NCI-H524 (cell line): Measurements from ENCODE around the gene SETMAR.
"Not testable (repeated sequence)": the region's sequence is repeated elsewhere in the genome, so short reads cannot be mapped to it uniquely, and the experiment has no call there.

Experiments
- DNase-seq, 2 experiments: peaks; one replicate each; lab custom pipeline; 2025; lab: John Stamatoyannopoulos, UW

The SETMAR gene

DNA sequence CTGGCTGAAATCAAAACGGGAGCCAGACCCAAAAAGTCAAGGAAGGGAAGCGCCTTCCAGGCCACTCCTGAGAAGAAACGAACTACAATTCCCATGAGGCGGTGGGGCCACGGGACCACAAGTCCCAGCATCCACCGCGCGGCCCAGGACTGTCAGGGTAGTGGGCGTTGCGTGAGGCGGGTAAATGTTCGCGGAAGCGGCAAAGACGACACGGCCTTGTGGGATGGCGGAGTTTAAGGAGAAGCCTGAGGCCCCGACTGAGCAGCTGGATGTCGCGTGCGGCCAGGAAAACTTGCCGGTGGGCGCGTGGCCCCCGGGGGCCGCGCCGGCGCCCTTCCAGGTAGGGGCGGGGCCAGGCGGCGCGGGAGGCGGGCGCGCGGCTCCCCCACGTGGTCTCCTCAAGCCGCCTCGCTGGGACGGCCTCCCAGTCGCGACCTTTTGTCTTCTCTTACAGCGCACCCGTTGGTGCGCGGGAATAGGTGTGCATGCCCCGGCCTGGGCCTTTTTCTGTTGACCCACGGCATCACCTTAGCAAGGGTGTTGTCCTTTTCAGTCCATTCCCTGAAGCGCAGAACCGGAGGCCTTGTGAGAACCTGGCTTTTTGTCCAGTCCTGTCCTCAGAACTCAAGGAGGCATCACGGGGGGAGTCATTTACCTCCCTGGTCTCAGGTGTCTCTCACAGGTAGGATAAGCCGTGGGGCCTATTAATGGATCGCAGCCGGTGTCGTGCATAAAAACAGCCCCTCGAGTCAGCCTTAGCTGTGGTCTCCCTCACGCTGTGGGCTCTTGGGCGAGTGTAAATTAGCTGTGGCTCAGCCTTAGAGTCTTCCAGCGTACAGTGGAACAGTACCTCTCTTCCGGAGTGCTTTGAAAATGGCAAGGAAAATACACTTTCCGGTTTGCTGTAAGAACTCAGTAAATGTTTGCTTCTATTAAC, at the start of gene SETMAR:
TSS of gene SETMAR (plus strand) at position 183 of the 937 bp plus-strand sequence. CDS start at position 185, 2 bp downstream.
- peak; percentile 81 to 86 for DNase-seq

- DNase-seq = peak; percentile 74 to 94
Observed at GRCh38 chr3:4261406-4261805, 41.8 kb upstream of the SETMAR start.

DNA sequence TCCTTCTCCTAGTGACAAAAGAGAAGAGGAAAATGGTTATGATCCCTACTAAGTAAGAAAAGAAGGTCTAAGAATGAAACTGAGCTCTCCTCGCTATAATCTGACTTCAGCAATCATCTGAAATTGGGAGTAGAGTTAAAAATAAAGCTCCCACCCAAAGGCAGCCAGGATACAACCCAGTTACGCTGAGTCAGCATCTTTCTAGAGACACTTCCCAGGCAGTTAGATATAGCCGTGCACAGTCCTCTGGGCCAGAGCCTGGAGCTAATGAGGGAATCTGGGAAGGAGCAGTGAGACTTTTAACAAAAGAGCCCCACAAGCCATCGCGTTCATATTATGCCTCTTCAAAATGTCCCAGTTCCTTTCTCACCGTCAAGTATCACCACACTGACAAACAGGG, 39.1 kb upstream of the SETMAR start:
- DNase-seq = no peak

- no peak for DNase-seq
Observed at GRCh38 chr3:4270720-4271119, 32.4 kb upstream of the SETMAR start.

GRCh38 chr3:4271834-4272233, 31.3 kb upstream of the SETMAR start:
- peak; percentile 10 to 67 for DNase-seq

- DNase-seq = no peak
Observed at GRCh38 chr3:4279516-4280105, 23.6 kb upstream of the SETMAR start.

- no peak for DNase-seq
Observed at GRCh38 chr3:4281991-4282390, 21.2 kb upstream of the SETMAR start.

GRCh38 chr3:4284865-4285264, 18.3 kb upstream of the SETMAR start:
- no peak for DNase-seq

GRCh38 chr3:4289044-4289443, 14.1 kb upstream of the SETMAR start:
- DNase-seq = no peak

DNA sequence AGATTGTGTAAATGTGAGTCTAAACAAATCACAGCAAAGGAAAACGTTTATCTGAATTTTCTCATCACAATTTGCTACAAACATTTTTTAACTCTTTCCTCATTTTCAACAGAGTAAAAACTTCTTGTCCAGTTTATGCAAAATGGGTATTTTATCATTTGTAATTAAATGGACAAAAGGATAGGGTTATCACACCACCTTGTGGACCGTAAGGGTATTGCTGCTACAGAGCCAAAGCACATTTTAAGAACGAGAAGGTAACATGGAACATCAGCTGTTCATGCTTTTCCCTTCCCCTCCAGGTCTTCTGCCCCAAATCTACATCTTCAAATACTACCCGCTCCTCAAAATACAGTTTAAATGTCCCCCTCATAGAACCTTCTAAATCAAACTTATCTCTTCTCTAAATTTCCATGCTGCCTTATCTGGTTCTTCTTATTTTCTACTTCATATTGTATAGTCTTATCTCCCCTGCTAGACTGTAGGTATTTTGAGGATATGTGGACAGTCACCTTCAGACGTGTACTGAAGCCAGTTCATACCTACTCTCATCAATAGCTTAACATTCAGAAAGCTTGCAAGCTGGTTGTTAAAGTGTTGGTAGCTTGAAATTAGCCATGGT, 12.8 kb upstream of the SETMAR start:
- DNase-seq = peak; percentile 7 to 50

- DNase-seq = peak; percentile 52 to 87
Observed at GRCh38 chr3:4292301-4292700, 10.9 kb upstream of the SETMAR start.

- DNase-seq = no peak
Observed at GRCh38 chr3:4294616-4295327, 8.4 kb upstream of the SETMAR start.

GRCh38 chr3:4296454-4296853, 6.7 kb upstream of the SETMAR start:
- DNase-seq = not testable (repeated sequence)

GRCh38 chr3:4297486-4297885, 5.7 kb upstream of the SETMAR start:
- DNase-seq = no peak

- DNase-seq = no peak
Observed at GRCh38 chr3:4302747-4303146, 422 bp upstream of the SETMAR start.

DNA sequence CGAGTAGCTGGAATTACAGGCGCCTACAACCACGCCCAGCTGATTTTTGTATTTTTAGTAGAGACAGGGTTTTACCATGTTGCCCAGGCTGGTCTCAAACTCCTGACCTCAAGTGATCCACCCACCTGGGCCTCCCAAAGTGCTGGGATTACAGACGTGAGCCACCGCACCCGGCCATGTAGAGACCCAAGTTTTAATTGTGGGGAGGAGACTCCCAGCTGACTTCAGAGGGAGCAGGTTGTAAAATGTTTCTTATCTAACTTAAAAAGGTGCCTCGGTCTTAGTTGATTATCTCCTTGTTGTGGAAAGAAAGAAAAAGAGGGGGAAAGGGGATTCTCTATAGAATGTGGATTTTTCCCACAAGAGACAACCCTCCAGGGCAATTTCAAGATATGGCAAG, 2.0 kb downstream of the SETMAR start:
- DNase-seq = not testable (repeated sequence)

- DNase-seq = no peak
Observed at GRCh38 chr3:4306091-4306490, 2.9 kb downstream of the SETMAR start.

- DNase-seq = no peak
Observed at GRCh38 chr3:4306860-4307259, 3.7 kb downstream of the SETMAR start.

DNA sequence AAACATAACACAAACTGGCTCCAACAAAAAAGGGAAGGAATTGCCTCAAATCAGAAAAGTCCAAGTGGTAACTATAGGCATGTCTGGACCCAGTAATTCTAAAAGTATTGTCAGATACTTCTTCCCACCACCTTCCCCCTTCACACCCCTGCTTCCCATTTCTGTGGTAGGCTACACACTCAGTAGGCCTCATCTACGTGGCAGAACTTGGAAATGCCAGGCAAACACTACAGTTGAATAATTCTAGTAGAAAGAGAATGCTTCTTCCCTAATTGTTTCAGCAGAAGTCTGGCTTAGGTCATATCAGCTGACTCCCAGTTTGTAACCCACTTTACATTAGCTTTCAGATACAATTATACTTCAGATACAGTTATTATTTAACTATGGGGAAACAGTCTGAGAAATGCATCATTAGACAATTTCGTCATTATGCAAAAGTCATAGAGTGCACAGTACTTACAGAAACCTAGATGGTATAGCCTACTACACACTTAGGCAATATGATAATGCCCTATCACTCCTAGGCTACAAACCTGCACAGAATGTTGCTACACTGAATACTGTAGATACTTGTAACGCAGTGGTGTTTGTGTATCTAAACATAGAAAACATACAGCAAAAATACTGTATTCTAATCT, 6.4 kb downstream of the SETMAR start:
- no peak for DNase-seq

GRCh38 chr3:4310971-4311370, 7.8 kb downstream of the SETMAR start:
- DNase-seq = no peak

DNA sequence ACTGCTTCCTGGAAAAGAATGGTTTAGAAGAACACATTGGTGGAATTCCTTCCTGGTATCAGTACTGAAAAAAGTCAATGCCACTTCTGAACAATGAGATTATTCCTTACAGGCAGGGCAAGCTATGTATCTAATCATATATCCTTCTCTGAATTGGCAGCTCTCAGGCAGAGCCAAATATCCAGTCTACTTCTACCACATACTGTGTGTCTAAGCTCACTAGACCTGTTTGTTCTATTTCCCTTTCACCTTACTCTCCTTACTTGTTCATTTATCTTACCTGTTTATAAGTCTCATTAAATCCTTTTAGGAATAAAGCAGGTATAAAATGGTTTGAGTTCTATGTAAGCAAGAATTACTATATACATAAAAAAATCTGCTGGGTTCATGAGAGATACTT, 8.3 kb downstream of the SETMAR start:
- DNase-seq = no peak
